HepG2 (cell line): ENCODE measurements around the gene FAT1. TPM values are rescaled to one million over a fixed set of nuclear protein-coding genes. Genes with fewer than 3 reads are reported as not detected.

Source experiments
- AKNA ChIP-seq: sonication (generic); formaldehyde crosslinking; IDR thresholded peaks from 2 replicates; pipeline ENCODE4 v1.4.0; 2020; ENCODE audit warnings: missing genetic modification reagents, borderline replicate concordance
- CBFB ChIP-seq: sonication (generic); formaldehyde crosslinking; IDR thresholded peaks from 2 replicates; pipeline ENCODE4 v1.4.0; 2020; ENCODE audit warnings: missing genetic modification reagents
- DDIT3 ChIP-seq: sonication (generic); formaldehyde crosslinking; IDR thresholded peaks from 2 replicates; pipeline ENCODE4 v1.4.0; 2020; ENCODE audit warnings: mild to moderate bottlenecking, missing genetic modification reagents
- HES4 ChIP-seq: sonication (generic); formaldehyde crosslinking; IDR thresholded peaks from 2 replicates; pipeline ENCODE4 v1.9.0; 2021; ENCODE audit warnings: mild to moderate bottlenecking, missing genetic modification reagents, borderline replicate concordance
- HNF4G ChIP-seq, 2 experiments: sonication (generic) in 1 of 2; formaldehyde crosslinking in 1 of 2; IDR thresholded peaks; 2 replicates each; pipeline versions ENCODE4 v1.4.0 to v1.6.1; 2011 to 2020; ENCODE audit warnings: borderline replicate concordance in 2 of 2, low read depth in 2 of 2, mild to moderate bottlenecking in 2 of 2, low read length in 1 of 2, missing genetic modification reagents in 1 of 2, moderate library complexity in 1 of 2
- MIER3 ChIP-seq: IDR thresholded peaks from 2 replicates; pipeline ENCODE4 v1.6.1; 2016; ENCODE audit warnings: missing compliant biosample characterization, borderline replicate concordance
- NFRKB ChIP-seq: fragments of 450-650 bp; IDR thresholded peaks from 2 replicates; pipeline ENCODE4 v1.6.1; 2017
- NR2F2 ChIP-seq: IDR thresholded peaks from 2 replicates; pipeline ENCODE4 v1.6.1; 2012; ENCODE audit warnings: low read depth, inconsistent platforms, borderline replicate concordance
- RARA ChIP-seq: IDR thresholded peaks from 2 replicates; pipeline ENCODE4 v1.6.1; 2016; ENCODE audit warnings: missing genetic modification reagents, missing compliant biosample characterization
- SMAD1 ChIP-seq: sonication (generic); formaldehyde crosslinking; IDR thresholded peaks from 2 replicates; pipeline ENCODE4 v1.4.0; 2020; ENCODE audit warnings: missing genetic modification reagents, low read depth, mild to moderate bottlenecking, borderline replicate concordance
- TAF1 ChIP-seq: sonication (generic); formaldehyde crosslinking; IDR thresholded peaks from 2 replicates; pipeline ENCODE4 v1.4.0; 2020; ENCODE audit warnings: missing genetic modification reagents
- TBX3 ChIP-seq: fragments of 450-650 bp; IDR thresholded peaks from 2 replicates; pipeline ENCODE4 v1.6.1; 2017; ENCODE audit warnings: antibody characterized with exemption, mild to moderate bottlenecking, inconsistent platforms, borderline replicate concordance
- YY1 ChIP-seq: IDR thresholded peaks from 2 replicates; pipeline ENCODE4 v1.6.1; 2011; ENCODE audit warnings: low read length, low read depth, moderate library complexity, mild to moderate bottlenecking; ENCODE audit not compliant: insufficient read depth, insufficient replicate concordance
- ZNF747 ChIP-seq: sonication (generic); formaldehyde crosslinking; IDR thresholded peaks from 2 replicates; pipeline ENCODE4 v1.8.1; 2023; ENCODE audit warnings: missing genetic modification reagents, mild to moderate bottlenecking, borderline replicate concordance
- ZNF781 ChIP-seq: sonication (generic); formaldehyde crosslinking; IDR thresholded peaks from 2 replicates; pipeline ENCODE4 v1.5.1; 2020; ENCODE audit warnings: borderline replicate concordance, mild to moderate bottlenecking, missing genetic modification reagents; ENCODE audit errors: not compliant biosample characterization
- polyA plus RNA-seq, 8 experiments: library from polyadenylated mRNA; depleted of rRNA in 3 of 8; stranded (reverse) in 7 of 8; unstranded in 1 of 8; fragments of >200 nt; fragmentation: Illumina TruSeq in 4 of 8; extraction: Trizol in 4 of 8; gene quantifications; 2 replicates each; pipeline versions ENCODE4 v1.2.1 to v1.2.3, GENCODE V29; 2011 to 2016; ENCODE audit warnings: low read depth in 4 of 8, missing spikeins in 1 of 8, mixed read lengths in 1 of 8; ENCODE audit not compliant: insufficient read depth in 1 of 8
- total RNA-seq, 5 experiments: library from RNA; depleted of rRNA; stranded (reverse); fragments of >200 nt; fragmentation: Illumina TruSeq; extraction: Trizol; gene quantifications; 2 replicates each; pipeline ENCODE4 v1.2.3, GENCODE V29; 2016; ENCODE audit warnings: low read depth in 1 of 5
- TF ChIP-seq, protein P1 (sequence below): sonication (generic); formaldehyde crosslinking; IDR thresholded peaks from 2 replicates; pipeline ENCODE4 v1.4.0; 2020; ENCODE audit warnings: mild to moderate bottlenecking, missing genetic modification reagents
- TF ChIP-seq, protein P2 (sequence below): sonication (generic); formaldehyde crosslinking; IDR thresholded peaks from 2 replicates; pipeline ENCODE4 v1.4.0; 2020; ENCODE audit warnings: missing genetic modification reagents, borderline replicate concordance

Gene FAT1
- total and polyA plus RNA-seq, 2 of the 13 experiments (the other 11 are each of a cell fraction or from before 2014, with no cell fraction given): 185 to 216 TPM

GRCh38 chr4:186765673-186766546, 42.3 kb upstream of the FAT1 start (continued):
- TF ChIP-seq NFRKB (no peak), HNF4G (IDR thresholded peaks at IDR 0.05; ENCODE audit: borderline replicate concordance, low read depth, low read length) (peak; percentile 92; the same call in 1 of the 2 replicates), HNF4G (CRISPR knock-in tag; IDR thresholded peaks at IDR 0.05; ENCODE audit: borderline replicate concordance, low read depth) (peak; percentile 89; the same call in 1 of the 2 replicates), YY1 (peak; percentile 62), CBFB (CRISPR knock-in tag) (peak; percentile 69; the same call in 1 of the 2 replicates), AKNA (no peak), ZNF781 (peak; percentile 21), NR2F2 (peak; percentile 80), TAF1 (CRISPR knock-in tag) (peak; percentile 55; the same call in 1 of the 2 replicates), HES4 (CRISPR knock-in tag) (no peak), TBX3 (no peak), ZNF747 (CRISPR knock-in tag) (no peak), RARA (CRISPR knock-in tag) (peak; percentile 96), DDIT3 (no peak), SMAD1 (CRISPR knock-in tag) (no peak; the same call in 1 of the 2 replicates), MIER3 (CRISPR knock-in tag) (peak; percentile 71; the same call in 1 of the 2 replicates)
- TF ChIP-seq, protein P1, sequence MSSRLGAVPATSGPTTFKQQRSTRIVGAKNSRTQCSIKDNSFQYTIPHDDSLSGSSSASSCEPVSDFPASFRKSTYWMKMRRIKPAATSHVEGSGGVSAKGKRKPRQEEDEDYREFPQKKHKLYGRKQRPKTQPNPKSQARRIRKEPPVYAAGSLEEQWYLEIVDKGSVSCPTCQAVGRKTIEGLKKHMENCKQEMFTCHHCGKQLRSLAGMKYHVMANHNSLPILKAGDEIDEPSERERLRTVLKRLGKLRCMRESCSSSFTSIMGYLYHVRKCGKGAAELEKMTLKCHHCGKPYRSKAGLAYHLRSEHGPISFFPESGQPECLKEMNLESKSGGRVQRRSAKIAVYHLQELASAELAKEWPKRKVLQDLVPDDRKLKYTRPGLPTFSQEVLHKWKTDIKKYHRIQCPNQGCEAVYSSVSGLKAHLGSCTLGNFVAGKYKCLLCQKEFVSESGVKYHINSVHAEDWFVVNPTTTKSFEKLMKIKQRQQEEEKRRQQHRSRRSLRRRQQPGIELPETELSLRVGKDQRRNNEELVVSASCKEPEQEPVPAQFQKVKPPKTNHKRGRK: no peak
- TF ChIP-seq, protein P2, sequence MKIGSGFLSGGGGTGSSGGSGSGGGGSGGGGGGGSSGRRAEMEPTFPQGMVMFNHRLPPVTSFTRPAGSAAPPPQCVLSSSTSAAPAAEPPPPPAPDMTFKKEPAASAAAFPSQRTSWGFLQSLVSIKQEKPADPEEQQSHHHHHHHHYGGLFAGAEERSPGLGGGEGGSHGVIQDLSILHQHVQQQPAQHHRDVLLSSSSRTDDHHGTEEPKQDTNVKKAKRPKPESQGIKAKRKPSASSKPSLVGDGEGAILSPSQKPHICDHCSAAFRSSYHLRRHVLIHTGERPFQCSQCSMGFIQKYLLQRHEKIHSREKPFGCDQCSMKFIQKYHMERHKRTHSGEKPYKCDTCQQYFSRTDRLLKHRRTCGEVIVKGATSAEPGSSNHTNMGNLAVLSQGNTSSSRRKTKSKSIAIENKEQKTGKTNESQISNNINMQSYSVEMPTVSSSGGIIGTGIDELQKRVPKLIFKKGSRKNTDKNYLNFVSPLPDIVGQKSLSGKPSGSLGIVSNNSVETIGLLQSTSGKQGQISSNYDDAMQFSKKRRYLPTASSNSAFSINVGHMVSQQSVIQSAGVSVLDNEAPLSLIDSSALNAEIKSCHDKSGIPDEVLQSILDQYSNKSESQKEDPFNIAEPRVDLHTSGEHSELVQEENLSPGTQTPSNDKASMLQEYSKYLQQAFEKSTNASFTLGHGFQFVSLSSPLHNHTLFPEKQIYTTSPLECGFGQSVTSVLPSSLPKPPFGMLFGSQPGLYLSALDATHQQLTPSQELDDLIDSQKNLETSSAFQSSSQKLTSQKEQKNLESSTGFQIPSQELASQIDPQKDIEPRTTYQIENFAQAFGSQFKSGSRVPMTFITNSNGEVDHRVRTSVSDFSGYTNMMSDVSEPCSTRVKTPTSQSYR: peak; percentile 5; the same call in 1 of the 2 replicates
